PC-9 (cell line): ENCODE data around the gene SLC39A3. TPM values are rescaled to one million over a fixed set of nuclear protein-coding genes. Genes with fewer than 3 reads are reported as not detected.

Experiments used
- BruUV-seq: library from RNA; stranded (reverse); fragments of 400-500 nt; replicated peaks from 2 replicates; lab custom pipeline; 2021; lab: Mats Ljungman, UMichigan
- CTCF ChIA-PET: fragments of 300-600 bp; sonication (Branson Sonifier 250); formaldehyde crosslinking; loops from one replicate; lab custom pipeline; 2022; ENCODE audit warnings: antibody characterized with exemption; lab: Charles Lee
- POLR2A ChIA-PET: fragments of 300-600 bp; sonication (Branson Sonifier 250); formaldehyde crosslinking; loops from one replicate; lab custom pipeline; 2022; ENCODE audit warnings: antibody characterized with exemption; ENCODE audit not compliant: unreplicated experiment; lab: Charles Lee
- DNase-seq, 2 experiments: peaks; one replicate each; pipeline versions ENCODE4 v3.0.0 to v3.0.0-alpha.2; 2015 to 2022; ENCODE audit warnings: mixed read lengths in 1 of 2
- H2AFZ ChIP-seq: fragments of 200-600 bp; sonication (generic); 2 replicates; pipeline ENCODE4 v1.8.1; 2017; ENCODE audit warnings: antibody characterized with exemption
- H3F3A ChIP-seq: fragments of 200-600 bp; sonication (generic); 2 replicates; pipeline ENCODE4 v1.8.1; 2017; ENCODE audit warnings: antibody characterized with exemption, mild to moderate bottlenecking, low read depth; ENCODE audit not compliant: insufficient read depth
- H3K27ac ChIP-seq: fragments of 200-600 bp; sonication (generic); 2 replicates; pipeline ENCODE4 v1.6.1; 2016; ENCODE audit warnings: mixed run types
- H3K27me3 ChIP-seq: fragments of 200-600 bp; sonication (generic); 2 replicates; pipeline ENCODE4 v1.6.1; 2016; ENCODE audit warnings: low read depth, mixed run types; ENCODE audit not compliant: insufficient read depth
- H3K36me3 ChIP-seq: fragments of 200-600 bp; sonication (generic); 2 replicates; pipeline ENCODE4 v1.6.1; 2016; ENCODE audit warnings: low read depth, mixed run types
- H3K4me1 ChIP-seq: fragments of 200-600 bp; sonication (generic); replicated peaks from 2 replicates; pipeline ENCODE4 v1.6.1; 2016; ENCODE audit warnings: mixed run types; ENCODE audit not compliant: insufficient read depth
- H3K4me2 ChIP-seq: fragments of 200-600 bp; sonication (generic); 2 replicates; pipeline ENCODE4 v1.6.1; 2017; ENCODE audit warnings: mixed run types
- H3K4me3 ChIP-seq: fragments of 200-600 bp; sonication (generic); 2 replicates; pipeline ENCODE4 v1.6.1; 2016; ENCODE audit warnings: mixed run types
- H3K79me2 ChIP-seq: fragments of 200-600 bp; sonication (generic); 2 replicates; pipeline ENCODE4 v1.6.1; 2017; ENCODE audit warnings: low read depth, mixed run types
- H3K9me2 ChIP-seq: fragments of 200-600 bp; sonication (generic); 2 replicates; pipeline ENCODE4 v1.8.1; 2017; ENCODE audit warnings: mild to moderate bottlenecking; ENCODE audit not compliant: insufficient read depth
- H3K9me3 ChIP-seq: fragments of 200-600 bp; sonication (generic); 2 replicates; pipeline ENCODE4 v1.8.1; 2016; ENCODE audit warnings: low read depth; ENCODE audit not compliant: insufficient read depth
- H4K20me1 ChIP-seq: fragments of 200-600 bp; sonication (generic); 2 replicates; pipeline ENCODE4 v1.8.1; 2017; ENCODE audit not compliant: insufficient read depth
- CTCF ChIP-seq: fragments of 200-600 bp; sonication (generic); conservative IDR thresholded peaks from 2 replicates; pipeline ENCODE4 v1.6.1; 2017; ENCODE audit warnings: mixed run types, antibody characterized with exemption, mild to moderate bottlenecking, moderate library complexity
- EZH2 ChIP-seq: fragments of 200-600 bp; sonication (generic); IDR thresholded peaks from 2 replicates; pipeline ENCODE4 v1.8.0; 2017; ENCODE audit warnings: antibody characterized with exemption, low read depth
- intact Hi-C: fragments of 100-400 bp; cut with micrococcal nuclease; formaldehyde crosslinking; loops from one replicate; pipeline ENCODE4 v1.10.0; 2022; ENCODE audit not compliant: unreplicated experiment
- total RNA-seq: library from RNA; stranded (reverse); gene quantifications from 2 replicates; pipeline ENCODE4 v1.2.3, GENCODE V29; 2021

The SLC39A3 gene
- total RNA-seq, 1 experiment from 2014 or later = 21.6 TPM

GRCh38 chr19:2763687-2764086 lies 23.9 kb upstream of the SLC39A3 start:
- Histone ChIP-seq H3K27ac (no peak overlapping the region), H3K4me3 (no peak overlapping the region), H2AFZ (no peak overlapping the region), H3K4me2 (no peak overlapping the region), H4K20me1 (peaks cover 5% of the 10 kb centered on the region; the same call in 1 of the 2 replicates), H3K36me3 (no peaks in the 10 kb centered on the region), H3K27me3 (no peaks in the 10 kb centered on the region), H3K9me3 (no peaks in the 10 kb centered on the region), H3F3A (no peaks in the 10 kb centered on the region), H3K9me2 (no peaks in the 10 kb centered on the region), H3K4me1 (no peaks in the 10 kb centered on the region), H3K79me2 (no peaks in the 10 kb centered on the region)
- ChIA-PET CTCF (no interaction called here), POLR2A (no interaction called here)
- TF ChIP-seq CTCF = no peak
- DNase-seq = no peak
- intact Hi-C loops = no loop called here
- BruUV-seq = no TSS peak

GRCh38 chr19:2762783-2763496 lies 23.1 kb upstream of the SLC39A3 start:
- TF ChIP-seq CTCF (no peak), EZH2 (no peak)
- no TSS peak for BruUV-seq
- intact Hi-C loops = no loop called here
- H3F3A ChIP-seq = no peaks in the 10 kb centered on the region
- H3K4me1 ChIP-seq = no peaks in the 10 kb centered on the region
- no peaks in the 10 kb centered on the region for H3K27me3 ChIP-seq
- ChIA-PET CTCF (no interaction called here), POLR2A (no interaction called here)
- no peaks in the 10 kb centered on the region for H3K36me3 ChIP-seq
- 0 out of 2 replicates have a peak, but pooled peaks cover under 1% of the 10 kb centered on the region for H4K20me1 ChIP-seq
- no peaks in the 10 kb centered on the region for H3K79me2 ChIP-seq
- no peak overlapping the region for H3K4me3 ChIP-seq
- H2AFZ ChIP-seq = no peak overlapping the region
- no peak for DNase-seq
- H3K9me2 ChIP-seq = no peaks in the 10 kb centered on the region
- H3K4me2 ChIP-seq = no peak overlapping the region
- no peak overlapping the region for H3K27ac ChIP-seq
- H3K9me3 ChIP-seq = no peaks in the 10 kb centered on the region

GRCh38 chr19:2761876-2762782 lies 22.3 kb upstream of the SLC39A3 start:
- no peak for TF ChIP-seq CTCF
- TF ChIP-seq EZH2 = no peak
- no peaks in the 10 kb centered on the region for H3K9me2 ChIP-seq

More at GRCh38 chr19:2761876-2762782, 22.3 kb upstream of the SLC39A3 start:
- H4K20me1 ChIP-seq = no peaks in the 10 kb centered on the region
- no peaks in the 10 kb centered on the region for H3K79me2 ChIP-seq
- H3K4me3 ChIP-seq = no peak overlapping the region
- no peaks in the 10 kb centered on the region for H3K27me3 ChIP-seq
- BruUV-seq = no TSS peak
- no peaks in the 10 kb centered on the region for H3K9me3 ChIP-seq
- no peak for DNase-seq
- H3F3A ChIP-seq = no peaks in the 10 kb centered on the region
- H3K27ac ChIP-seq = no peak overlapping the region
- intact Hi-C loops = no loop called here
- no peaks in the 10 kb centered on the region for H3K4me1 ChIP-seq
- H3K4me2 ChIP-seq = no peak overlapping the region
- CTCF ChIA-PET = no interaction called here
- no peaks in the 10 kb centered on the region for H3K36me3 ChIP-seq
- POLR2A ChIA-PET = no interaction called here
- H2AFZ ChIP-seq = no peak overlapping the region
